Stimulated activated naive CD8-positive, alpha-beta T cell treated with anti-CD3 and anti-CD28 coated beads, Interleukin-15, Interleukin-2, amounts not matched to agents 100 ng/mL and 50 ng/mL, for 24 hours (primary cell): ENCODE data around the gene TMEM203.
A peak's percentile ranks its signal among the peaks of the same experiment; 100 is the strongest.

Source experiments
- H3K27ac Mint-ChIP-seq: one replicate; pipeline ENCODE4 v1.8.0; 2021; ENCODE audit warnings: mild to moderate bottlenecking, mixed read lengths
- H3K27me3 Mint-ChIP-seq: one replicate; pipeline ENCODE4 v1.8.0; 2021; ENCODE audit warnings: mixed read lengths
- H3K36me3 Mint-ChIP-seq: one replicate; pipeline ENCODE4 v1.8.0; 2021; ENCODE audit warnings: low read depth, mixed read lengths
- H3K4me1 Mint-ChIP-seq: one replicate; pipeline ENCODE4 v1.8.0; 2021; ENCODE audit warnings: low read depth, mixed read lengths
- H3K4me3 Mint-ChIP-seq: one replicate; pipeline ENCODE4 v1.8.0; 2021; ENCODE audit warnings: mild to moderate bottlenecking, mixed read lengths
- H3K9me3 Mint-ChIP-seq: one replicate; pipeline ENCODE4 v1.8.0; 2021; ENCODE audit warnings: mixed read lengths

Gene TMEM203

DNA sequence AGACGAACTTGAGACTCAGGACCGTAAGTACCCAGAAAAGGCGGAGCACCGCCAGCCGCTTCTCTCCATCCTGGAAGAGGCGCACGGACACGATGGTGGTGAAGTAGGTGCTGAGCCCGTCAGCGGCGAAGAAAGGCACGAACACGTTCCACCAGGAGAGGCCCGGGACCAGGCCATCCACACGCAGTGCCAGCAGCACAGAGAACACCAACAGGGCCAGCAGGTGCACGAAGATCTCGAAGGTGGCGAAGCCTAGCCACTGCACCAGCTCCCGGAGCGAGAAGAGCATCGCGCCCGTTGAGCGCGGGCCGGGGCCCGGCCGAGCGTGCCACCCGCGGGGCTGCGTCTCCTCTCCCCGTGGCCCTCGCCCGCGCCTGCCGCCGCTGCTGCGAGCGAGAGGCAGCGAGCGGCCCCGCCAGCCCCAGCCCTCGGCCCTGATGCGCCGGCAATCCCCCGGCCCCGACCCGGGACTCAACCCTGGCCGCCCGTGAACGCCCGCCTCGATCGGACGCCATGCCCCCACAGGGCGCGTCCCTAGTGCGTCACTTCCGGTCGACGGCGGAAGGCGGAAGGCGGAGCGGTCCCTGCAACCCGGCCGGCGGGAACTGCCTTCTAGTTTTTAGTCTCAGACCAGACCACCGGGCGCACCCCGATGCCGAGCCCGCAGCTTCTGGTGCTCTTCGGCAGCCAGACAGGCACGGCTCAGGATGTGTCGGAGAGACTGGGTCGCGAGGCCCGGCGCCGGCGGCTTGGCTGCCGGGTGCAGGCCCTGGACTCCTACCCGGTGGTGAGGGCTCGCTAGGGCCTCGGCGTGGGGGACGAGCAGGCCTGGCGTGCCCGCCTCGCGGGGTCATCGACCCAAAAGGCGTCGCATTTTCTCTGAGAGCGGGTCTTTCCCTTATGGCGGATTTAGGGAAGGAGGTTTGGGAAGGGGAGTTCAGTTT lies at the start of gene TMEM203, which contains the start of gene NDOR1:
TSS of gene TMEM203 (minus strand) at position 523 of the 944 bp plus-strand sequence. CDS start at position 289, 234 bp downstream.
TSS of gene NDOR1 (plus strand) at position 575 of the 944 bp plus-strand sequence. CDS start at position 653, 78 bp downstream.
- no peaks in the 10 kb centered on the region for H3K9me3 Mint-ChIP-seq

DNA sequence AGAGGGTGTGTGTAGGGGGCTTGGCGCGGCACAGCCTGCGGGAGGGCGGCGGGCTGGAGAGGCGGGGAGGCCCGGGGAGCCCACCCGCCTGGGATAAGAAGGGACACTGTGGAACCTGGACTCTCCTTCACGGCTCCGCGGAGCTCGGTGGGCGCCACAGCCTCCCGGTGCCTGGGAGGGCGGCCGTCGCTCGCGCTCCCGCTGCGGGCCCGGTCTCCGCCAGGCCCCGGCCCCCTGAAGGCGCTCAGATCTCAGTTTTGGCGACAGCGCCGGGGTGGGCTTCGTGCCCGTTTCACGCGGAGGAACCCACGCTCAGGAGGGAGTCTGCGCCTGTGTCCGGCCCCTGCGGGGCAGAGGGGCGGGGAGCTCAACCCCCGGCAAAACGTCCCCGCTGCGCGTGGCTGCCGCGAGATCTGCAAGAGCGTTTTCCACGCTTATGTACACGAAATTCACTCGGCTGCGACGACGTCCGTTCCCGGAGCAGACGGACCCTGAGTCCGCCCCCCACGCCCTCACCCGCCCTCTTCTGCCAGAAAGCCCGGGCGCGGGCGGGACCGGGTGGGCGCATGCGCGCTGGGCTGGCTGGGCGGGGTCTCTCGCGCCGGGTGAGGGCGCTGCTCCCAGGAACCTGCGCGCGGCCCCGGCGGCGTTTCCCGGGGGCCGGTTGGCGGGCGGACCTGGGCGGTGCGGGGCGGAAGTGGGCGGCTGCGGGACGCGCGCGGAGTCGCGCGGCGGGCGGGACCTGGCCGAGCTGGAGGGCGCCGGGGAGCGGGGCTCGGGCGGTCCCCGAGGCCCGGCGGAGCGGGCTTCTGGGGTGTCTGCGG lies 49.4 kb upstream of the TMEM203 start, which contains the start of gene NELFB:
TSS of gene NELFB (plus strand) at position 704 of the 824 bp plus-strand sequence.
- Mint-ChIP-seq H3K27me3 (no peaks in the 10 kb centered on the region), H3K36me3 (peaks cover 8% of the 10 kb centered on the region), H3K27ac (peak within 1 kb of the TSS; percentile 85), H3K4me3 (peak within 1 kb of the TSS; percentile 86), H3K4me1 (peaks cover 17% of the 10 kb centered on the region), H3K9me3 (no peaks in the 10 kb centered on the region)

More for the DNA sequence above, at the start of gene TMEM203, which contains the start of gene NDOR1:
- peak within 1 kb of the TSS; percentile 93 for H3K4me3 Mint-ChIP-seq
- H3K27me3 Mint-ChIP-seq = no peaks in the 10 kb centered on the region
- H3K27ac Mint-ChIP-seq = peak within 1 kb of the TSS; percentile 94
- peaks cover 26% of the 10 kb centered on the region for H3K36me3 Mint-ChIP-seq
- peaks cover 48% of the 10 kb centered on the region for H3K4me1 Mint-ChIP-seq

DNA sequence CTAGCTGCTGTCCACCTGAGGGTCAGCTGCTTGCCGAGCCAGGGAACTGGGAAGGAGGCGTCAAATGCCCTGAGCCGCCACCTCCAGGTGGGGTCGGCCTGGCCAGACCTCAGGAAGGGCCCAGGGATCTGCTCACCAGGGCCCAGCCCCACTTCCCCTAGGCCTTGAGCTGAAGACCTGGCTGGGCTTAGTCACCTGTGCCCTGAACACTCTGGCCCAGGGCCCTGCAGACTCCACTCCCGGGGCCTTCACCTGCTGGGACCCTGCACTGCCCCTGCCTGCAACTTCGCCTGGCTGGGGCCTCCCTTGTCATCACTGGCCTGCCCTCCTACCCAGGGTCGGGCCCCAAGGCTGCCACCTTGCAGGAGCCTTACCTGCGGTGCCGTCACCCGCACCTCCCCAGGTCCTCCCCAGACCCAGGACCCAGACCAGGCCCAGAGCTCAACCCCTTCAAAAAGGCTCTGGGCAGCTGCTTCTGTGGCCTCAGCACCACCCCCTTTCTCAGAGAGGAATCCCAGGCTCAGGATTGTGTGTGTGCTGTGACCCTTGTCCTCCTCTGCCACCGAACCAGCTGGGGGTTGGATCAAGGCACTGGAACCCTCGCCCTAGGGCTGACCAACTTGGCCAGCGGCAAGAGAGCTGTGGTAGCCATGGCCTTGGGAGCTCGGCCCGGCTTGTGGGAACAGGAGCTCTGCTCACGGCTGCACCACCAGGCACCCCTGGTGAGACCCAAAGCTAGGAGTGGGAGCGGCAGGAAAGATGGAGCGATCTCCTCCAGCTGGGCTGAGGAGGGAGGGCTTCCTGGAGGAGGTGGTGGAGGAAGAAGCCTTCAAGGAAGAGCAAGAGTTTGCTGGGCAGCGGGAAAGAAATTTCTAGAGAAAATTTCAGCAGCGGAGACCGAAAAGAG lies 48.5 kb upstream of the TMEM203 start:
- Mint-ChIP-seq H3K27me3 (no peaks in the 10 kb centered on the region), H3K9me3 (no peaks in the 10 kb centered on the region), H3K36me3 (peaks cover 4% of the 10 kb centered on the region), H3K4me1 (peaks cover 17% of the 10 kb centered on the region), H3K27ac (peak overlapping the region; percentile 85), H3K4me3 (peak overlapping the region; percentile 81)

- Mint-ChIP-seq H3K9me3 (no peaks in the 10 kb centered on the region), H3K4me3 (no peak overlapping the region), H3K4me1 (peaks cover 17% of the 10 kb centered on the region), H3K36me3 (no peaks in the 10 kb centered on the region), H3K27me3 (no peaks in the 10 kb centered on the region), H3K27ac (no peak overlapping the region)
These were observed 47.4 kb upstream of the TMEM203 start for GRCh38 chr9:137252555-137253506.

DNA sequence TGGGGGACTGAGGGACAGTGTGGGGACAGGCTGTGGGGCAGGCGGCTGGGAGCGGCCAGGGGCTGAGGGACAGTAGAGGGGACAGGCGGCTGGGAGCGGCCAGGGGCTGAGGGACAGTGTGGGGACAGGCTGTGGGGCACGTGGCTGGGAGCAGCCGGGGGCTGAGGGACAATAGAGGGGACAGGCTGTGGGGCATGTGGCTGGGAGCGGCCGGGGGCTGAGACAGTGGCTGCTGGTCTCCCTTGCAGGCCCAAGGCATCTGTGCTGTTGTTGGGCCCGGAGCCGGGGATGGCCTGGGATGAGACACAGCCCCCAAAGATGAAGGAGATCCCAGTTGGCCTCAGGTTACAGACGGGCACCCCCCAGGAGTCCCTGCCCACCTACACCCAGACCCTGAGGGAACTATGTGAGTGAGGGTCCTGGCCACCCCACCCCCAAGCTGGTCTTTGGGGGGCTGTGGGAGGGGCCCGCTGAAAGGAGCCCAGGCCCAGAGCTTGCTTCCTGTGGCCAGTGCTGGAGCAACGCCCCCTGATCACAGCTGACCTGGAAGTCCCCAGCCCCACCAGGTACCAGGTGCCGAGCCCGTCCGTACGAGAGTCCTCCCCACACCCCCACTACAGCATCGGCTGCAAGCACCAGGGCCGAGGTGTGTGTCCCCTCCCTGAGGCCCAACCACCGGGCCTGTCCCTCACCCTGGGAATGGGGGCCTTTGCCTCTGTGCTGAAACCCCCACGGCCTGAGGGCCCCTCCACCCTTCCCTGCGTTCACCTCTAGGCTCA lies 46.2 kb upstream of the TMEM203 start:
- H3K9me3 Mint-ChIP-seq = no peaks in the 10 kb centered on the region
- H3K4me1 Mint-ChIP-seq = peaks cover 11% of the 10 kb centered on the region
- H3K27me3 Mint-ChIP-seq = no peaks in the 10 kb centered on the region
- H3K36me3 Mint-ChIP-seq = no peaks in the 10 kb centered on the region
- no peak overlapping the region for H3K4me3 Mint-ChIP-seq
- H3K27ac Mint-ChIP-seq = no peak overlapping the region

- Mint-ChIP-seq H3K4me3 (no peak within 1 kb of the TSS), H3K4me1 (peaks cover 6% of the 10 kb centered on the region), H3K27ac (no peak within 1 kb of the TSS), H3K27me3 (no peaks in the 10 kb centered on the region), H3K36me3 (no peaks in the 10 kb centered on the region), H3K9me3 (no peaks in the 10 kb centered on the region)
These were observed 45.7 kb upstream of the TMEM203 start, which contains the start of gene STPG3 for GRCh38 chr9:137251194-137251461. Gene STPG3, plus strand, starts transcription at chr9:137251286. Its CDS starts 1 bp downstream, at chr9:137251287.

DNA sequence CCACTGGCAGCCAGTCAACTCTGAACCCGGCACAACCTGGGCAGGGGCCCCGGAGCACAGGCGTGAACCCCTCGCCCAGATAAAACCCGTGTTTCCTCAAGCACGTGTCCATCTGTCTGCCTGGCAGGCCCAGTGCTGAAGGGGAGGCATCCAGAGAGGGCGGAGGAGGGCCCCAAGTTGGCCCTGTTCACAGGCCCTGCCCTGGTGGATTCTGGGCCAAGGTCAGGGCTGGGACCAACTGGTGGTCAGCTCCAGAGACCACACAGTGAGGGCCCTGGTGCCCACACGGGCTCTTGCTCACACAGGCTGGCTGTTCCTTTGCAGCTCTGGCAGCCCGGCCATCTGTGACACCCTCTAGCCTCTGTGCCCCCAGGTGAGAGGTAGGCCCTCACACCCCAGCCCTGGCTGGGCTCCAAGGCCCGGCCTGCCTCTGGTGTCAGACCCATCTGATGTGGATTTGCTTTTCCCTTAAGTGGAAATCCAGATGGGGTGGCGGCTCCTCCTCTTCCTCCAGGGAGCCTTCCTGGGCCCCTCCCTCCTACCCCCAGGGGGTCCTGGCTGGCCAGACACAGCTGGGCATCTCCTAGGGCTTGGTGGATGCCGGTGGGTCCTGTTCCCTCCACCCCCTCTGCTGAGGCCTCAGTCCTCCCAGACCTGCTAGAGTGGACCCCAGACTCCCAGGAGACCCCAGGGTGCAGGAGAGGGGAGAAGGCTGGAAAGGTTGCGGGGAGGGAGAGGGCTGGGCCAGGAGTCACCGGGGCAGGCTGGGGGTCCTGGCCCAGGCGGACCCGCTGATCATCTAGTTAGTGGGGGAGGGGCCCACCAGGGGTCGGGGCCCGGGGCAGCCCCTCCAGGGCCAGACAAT lies 45.1 kb upstream of the TMEM203 start:
- H3K4me1 Mint-ChIP-seq = peaks cover 5% of the 10 kb centered on the region
- H3K27me3 Mint-ChIP-seq = no peaks in the 10 kb centered on the region
- H3K4me3 Mint-ChIP-seq = no peak overlapping the region
- H3K9me3 Mint-ChIP-seq = no peaks in the 10 kb centered on the region
- no peaks in the 10 kb centered on the region for H3K36me3 Mint-ChIP-seq
- H3K27ac Mint-ChIP-seq = no peak overlapping the region

DNA sequence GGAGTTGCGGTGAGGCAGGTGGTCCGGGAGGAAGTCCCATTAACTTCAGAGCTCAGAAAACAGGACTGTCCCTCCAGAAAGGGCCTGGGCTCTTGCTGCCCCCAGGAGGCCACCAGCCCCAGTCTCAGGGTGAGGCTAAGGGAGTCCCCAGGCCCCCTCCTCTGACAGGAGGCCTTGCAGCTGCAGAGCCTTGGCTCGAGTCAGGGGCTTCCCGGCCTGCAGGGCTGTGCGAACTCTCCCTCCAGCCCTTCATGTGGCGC lies 42.4 kb upstream of the TMEM203 start:
- H3K9me3 Mint-ChIP-seq = no peaks in the 10 kb centered on the region
- no peaks in the 10 kb centered on the region for H3K27me3 Mint-ChIP-seq
- no peak overlapping the region for H3K4me3 Mint-ChIP-seq
- no peak overlapping the region for H3K27ac Mint-ChIP-seq
- H3K36me3 Mint-ChIP-seq = peaks cover 11% of the 10 kb centered on the region
- H3K4me1 Mint-ChIP-seq = peaks cover 6% of the 10 kb centered on the region

- Mint-ChIP-seq H3K36me3 (peaks cover 17% of the 10 kb centered on the region), H3K9me3 (no peaks in the 10 kb centered on the region), H3K4me1 (peaks cover 11% of the 10 kb centered on the region), H3K4me3 (no peak overlapping the region), H3K27ac (no peak overlapping the region), H3K27me3 (no peaks in the 10 kb centered on the region)
These were observed 41.9 kb upstream of the TMEM203 start for GRCh38 chr9:137247135-137247915.

DNA sequence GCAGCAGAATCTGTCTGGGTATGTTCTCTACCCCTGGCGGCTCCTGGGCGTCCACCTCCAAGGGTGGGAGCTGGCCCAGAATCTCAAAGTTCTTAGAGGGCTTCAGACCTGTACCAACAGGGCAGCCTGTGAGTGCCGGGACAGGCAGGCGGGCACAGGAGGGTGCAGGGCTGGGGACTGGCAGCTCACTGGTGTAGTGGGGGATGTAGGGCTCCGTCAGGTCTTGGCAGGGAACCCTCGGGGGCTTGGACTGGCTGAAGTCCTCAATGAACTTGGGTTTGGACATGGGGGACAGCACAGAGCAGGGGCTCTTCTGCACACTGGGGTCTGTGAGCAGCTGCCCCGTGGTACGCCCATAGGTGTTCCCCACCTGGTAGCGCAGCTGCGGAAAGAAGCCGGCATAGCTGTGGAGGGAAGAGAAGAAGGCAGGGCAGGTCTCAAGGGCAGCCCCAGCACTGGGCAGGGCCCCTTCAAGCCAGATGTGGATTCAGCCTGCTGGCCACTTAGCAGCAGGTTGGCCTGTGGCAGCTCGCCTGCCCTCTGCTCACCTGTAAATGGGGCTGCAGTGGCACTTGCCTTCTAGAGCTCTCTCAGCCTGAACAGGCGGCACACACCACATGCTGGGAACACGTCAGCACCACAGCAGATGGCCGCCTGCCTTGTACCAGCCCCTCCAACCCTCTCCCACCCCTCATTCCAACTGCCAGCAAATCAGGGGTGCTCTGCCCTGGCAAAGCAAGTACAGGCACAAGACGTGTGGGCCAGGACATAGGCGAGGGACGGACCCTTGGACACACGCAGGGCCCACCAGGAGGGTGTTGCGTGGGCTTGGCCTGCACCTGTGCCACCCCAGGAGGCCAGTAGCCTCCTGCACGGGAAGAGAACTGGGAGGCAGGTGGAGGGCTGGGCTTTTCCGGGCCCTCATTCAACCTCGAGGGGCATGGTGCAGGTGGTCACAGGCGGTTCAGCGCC lies 40.3 kb upstream of the TMEM203 start:
- Mint-ChIP-seq H3K9me3 (no peaks in the 10 kb centered on the region), H3K27ac (no peak overlapping the region), H3K4me3 (no peak overlapping the region), H3K4me1 (peaks cover 15% of the 10 kb centered on the region), H3K36me3 (peaks cover 27% of the 10 kb centered on the region), H3K27me3 (no peaks in the 10 kb centered on the region)
